Right atrium auricular region (tissue), 2 donors: ENCODE data around the gene NPTXR. TPM values are rescaled to one million over a fixed set of nuclear protein-coding genes. Genes with fewer than 3 reads are reported as not detected.

Experiments
- DNase-seq: peaks from one replicate; pipeline ENCODE4 v3.0.0-alpha.2; 2019; ENCODE audit warnings: low spot score
- H3K27ac ChIP-seq, 2 donors: fragments of 200-600 bp; sonication (generic); 1 replicate in 1 of 2; 2 replicates in 1 of 2; pipeline ENCODE4 v1.5.1; 2016 to 2019
- H3K27me3 ChIP-seq, 2 donors: fragments of 200-600 bp; sonication (generic); one replicate each; pipeline versions ENCODE4 v1.5.1 to v1.6.0; 2017 to 2019
- H3K36me3 ChIP-seq: fragments of 200-600 bp; sonication (generic); one replicate; pipeline ENCODE4 v1.5.1; 2016
- H3K4me1 ChIP-seq, 2 donors: fragments of 200-600 bp; sonication (generic); one replicate each; pipeline versions ENCODE4 v1.5.1 to v1.6.0; 2017 to 2019
- H3K4me3 ChIP-seq, 2 donors: fragments of 200-600 bp; sonication (generic); 1 replicate in 1 of 2; 2 replicates in 1 of 2; pipeline ENCODE4 v1.5.1; 2017 to 2019; ENCODE audit warnings: mild to moderate bottlenecking in 1 of 2, moderate library complexity in 1 of 2
- H3K9me3 ChIP-seq, 2 donors: fragments of 200-600 bp; sonication (generic); one replicate each; pipeline ENCODE4 v1.5.1; 2019
- CTCF ChIP-seq, 2 donors: fragments of 200-600 bp; sonication (generic); IDR thresholded peaks; one replicate each; pipeline ENCODE4 v1.5.1; 2019; ENCODE audit warnings: antibody characterized with exemption in 2 of 2
- total RNA-seq, 2 donors: library from RNA; depleted of rRNA; stranded (reverse); fragments of >200 nt; gene quantifications; one replicate each; pipeline ENCODE4 v1.1.0, GENCODE V29; 2016

NPTXR gene
- total RNA-seq, 2 donors from 2014 or later, result 18.0 to 24.6 TPM

DNA sequence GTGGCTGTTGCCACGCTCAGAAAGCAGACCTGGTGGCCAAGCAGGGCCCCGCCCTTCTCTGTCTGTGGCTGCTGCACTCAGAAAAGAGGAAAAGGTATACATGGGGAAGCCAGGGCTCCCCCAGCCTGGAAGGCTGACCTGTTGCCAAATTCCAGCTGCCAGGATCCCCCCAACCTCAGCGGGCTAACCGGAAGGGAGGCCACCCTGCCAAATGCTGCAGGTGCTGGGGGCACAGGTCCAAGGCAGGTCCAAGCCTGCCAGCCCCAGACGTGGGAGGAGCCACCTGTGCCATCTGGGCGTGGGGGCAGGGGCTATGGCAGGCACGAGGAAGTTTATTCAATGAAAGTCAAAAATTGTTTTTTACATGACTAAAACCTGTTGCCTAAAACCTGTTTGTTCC, 2.6 kb downstream of the NPTXR start:
- Histone ChIP-seq H3K9me3 (no peaks in the 10 kb centered on the region), H3K4me3 (no peak overlapping the region), H3K27ac (no peak overlapping the region), H3K4me1 (peaks cover 0 to 16% of the 10 kb centered on the region in 2 donors), H3K27me3 (no peaks in the 10 kb centered on the region), H3K36me3 (no peaks in the 10 kb centered on the region)
- DNase-seq, result no peak
- TF ChIP-seq CTCF (IDR thresholded peaks at IDR 0.05), result no peak

GRCh38 chr22:38840129-38840528, 3.7 kb downstream of the NPTXR start:
- H3K36me3 ChIP-seq, result no peaks in the 10 kb centered on the region
- H3K4me3 ChIP-seq, result no peak overlapping the region
- H3K9me3 ChIP-seq, result no peaks in the 10 kb centered on the region
- H3K27me3 ChIP-seq, result no peaks in the 10 kb centered on the region
- no peak for TF ChIP-seq CTCF (IDR thresholded peaks at IDR 0.05)
- no peak overlapping the region for H3K27ac ChIP-seq
- H3K4me1 ChIP-seq, result peaks cover 0 to 16% of the 10 kb centered on the region in 2 donors
- no peak for DNase-seq

DNA sequence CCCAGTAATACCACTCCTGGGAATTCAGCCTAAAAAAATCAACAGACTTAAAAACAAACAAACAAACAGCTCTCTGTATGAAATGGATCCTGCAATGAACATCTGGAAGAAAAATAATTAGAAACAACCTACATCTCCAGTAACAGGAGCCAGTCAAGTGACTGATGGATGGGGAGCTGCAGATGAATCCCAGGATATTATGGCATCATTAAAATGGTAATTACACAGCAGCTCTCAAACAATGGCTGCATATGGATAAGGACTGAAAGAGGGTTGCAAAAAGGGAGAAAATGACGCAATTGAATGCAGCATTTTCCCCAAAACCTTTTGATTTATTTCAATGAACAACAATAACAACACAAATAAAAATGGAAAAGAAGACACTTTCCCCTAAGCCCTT, 4.1 kb downstream of the NPTXR start:
- Histone ChIP-seq H3K36me3 (no peaks in the 10 kb centered on the region), H3K27ac (no peak overlapping the region), H3K4me1 (peaks cover 0 to 14% of the 10 kb centered on the region in 2 donors), H3K27me3 (no peaks in the 10 kb centered on the region), H3K4me3 (no peak overlapping the region), H3K9me3 (no peaks in the 10 kb centered on the region)
- no peak for DNase-seq
- TF ChIP-seq CTCF (IDR thresholded peaks at IDR 0.05), result no peak

DNA sequence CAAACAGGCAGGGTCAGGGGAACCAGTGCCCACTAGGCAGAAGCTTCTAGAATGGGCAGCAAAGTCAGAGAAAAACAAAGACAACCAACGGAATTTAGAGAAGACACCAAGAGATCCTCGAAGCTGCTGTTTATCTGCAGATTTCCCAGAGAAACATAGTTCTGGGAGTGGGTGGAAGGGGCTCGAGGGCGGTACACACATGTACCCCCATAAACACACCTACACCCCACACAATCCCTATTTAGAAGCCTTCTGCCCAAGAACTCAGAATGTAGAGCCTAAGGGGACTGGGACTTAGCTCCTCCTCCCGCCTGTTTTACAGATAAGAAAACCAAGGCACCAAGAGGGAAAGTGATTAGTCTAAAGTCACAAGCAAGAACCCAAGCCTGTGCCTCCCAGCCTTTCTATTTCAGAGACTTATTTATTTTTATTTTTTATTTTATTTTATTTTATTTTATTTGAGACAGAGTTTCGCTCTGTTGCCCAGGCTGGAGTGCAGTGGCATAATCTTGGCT, 6.4 kb downstream of the NPTXR start:
- no peak overlapping the region for H3K4me3 ChIP-seq
- no peaks in the 10 kb centered on the region for H3K9me3 ChIP-seq
- no peak for DNase-seq
- no peak overlapping the region for H3K27ac ChIP-seq
- H3K4me1 ChIP-seq, result peaks cover 0 to under 1% of the 10 kb centered on the region in 2 donors
- H3K27me3 ChIP-seq, result no peaks in the 10 kb centered on the region
- no peaks in the 10 kb centered on the region for H3K36me3 ChIP-seq
- no peak for TF ChIP-seq CTCF (IDR thresholded peaks at IDR 0.05)

DNA sequence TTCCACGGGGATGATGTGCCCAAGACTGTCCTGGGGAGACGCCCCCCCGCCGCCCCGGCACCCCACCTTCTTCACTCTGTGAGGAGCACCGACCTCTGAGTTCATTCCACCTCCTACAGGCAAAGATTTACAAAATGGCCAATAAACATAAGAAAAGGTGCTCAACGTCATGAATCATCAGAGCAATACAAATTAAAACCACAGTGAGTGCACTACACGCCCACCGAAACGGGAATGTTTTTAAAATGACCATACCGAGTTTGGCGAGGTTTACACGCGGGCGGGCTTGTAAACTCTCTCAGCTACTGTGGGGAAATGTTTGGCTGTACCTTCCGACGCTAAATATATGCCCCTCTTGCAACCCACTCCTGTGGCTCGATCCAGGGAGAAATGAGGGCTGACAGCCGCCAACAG, 7.9 kb downstream of the NPTXR start:
- DNase-seq, result no peak
- no peak overlapping the region for H3K27ac ChIP-seq
- no peaks in the 10 kb centered on the region for H3K4me1 ChIP-seq
- TF ChIP-seq CTCF (IDR thresholded peaks at IDR 0.05), result no peak
- no peaks in the 10 kb centered on the region for H3K27me3 ChIP-seq
- no peak overlapping the region for H3K4me3 ChIP-seq
- H3K9me3 ChIP-seq, result no peaks in the 10 kb centered on the region
- H3K36me3 ChIP-seq, result no peaks in the 10 kb centered on the region

DNA sequence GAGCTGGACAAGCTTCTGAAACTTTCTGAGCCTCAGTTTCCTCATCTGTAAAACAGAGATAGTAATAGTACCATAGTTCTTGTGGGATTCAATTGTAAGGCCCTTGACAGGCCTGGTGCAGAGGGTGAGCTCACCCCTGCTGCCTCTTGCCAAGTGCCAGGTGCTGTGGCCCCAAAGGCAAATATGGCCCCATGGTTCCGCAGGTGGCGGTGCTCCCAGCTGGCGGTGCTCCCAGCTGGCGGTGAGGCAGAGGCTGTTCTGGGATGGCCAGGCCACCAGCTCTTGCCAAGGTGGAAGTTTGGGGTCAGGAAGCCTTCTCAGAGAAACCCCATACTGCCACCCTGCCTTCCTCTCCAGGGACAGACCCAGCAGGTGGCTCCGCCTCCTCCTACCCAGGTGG, 8.8 kb downstream of the NPTXR start:
- no peak for DNase-seq
- Histone ChIP-seq H3K27me3 (no peaks in the 10 kb centered on the region), H3K36me3 (no peaks in the 10 kb centered on the region), H3K4me1 (no peaks in the 10 kb centered on the region), H3K9me3 (no peaks in the 10 kb centered on the region), H3K4me3 (no peak overlapping the region), H3K27ac (no peak overlapping the region)
- TF ChIP-seq CTCF (IDR thresholded peaks at IDR 0.05), result no peak
